Astrocyte (in vitro differentiated cells and primary cell): ENCODE measurements around the gene KIF26B. TPM values are rescaled to one million over a fixed set of nuclear protein-coding genes. Genes with fewer than 3 reads are reported as not detected.

Source experiments
- DNase-seq: peaks from one replicate; pipeline ENCODE4 v3.0.0-alpha.2; 2010; ENCODE audit warnings: low read depth
- FAIRE-seq: peaks from 2 replicates; lab custom pipeline; 2011; peaks lifted over from hg19 to GRCh38; lab: Jason Lieb, UNC
- H2AFZ ChIP-seq: 2 replicates; pipeline ENCODE4 v1.6.0; 2012; ENCODE audit warnings: low read depth, low read length, inconsistent platforms
- H3K27ac ChIP-seq: 2 replicates; pipeline ENCODE4 v1.5.1; 2011; ENCODE audit warnings: low read depth, low read length, inconsistent platforms
- H3K27me3 ChIP-seq: 2 replicates; pipeline ENCODE4 v1.6.0; 2011; ENCODE audit warnings: low read length, inconsistent platforms; ENCODE audit not compliant: insufficient read depth
- H3K36me3 ChIP-seq: 2 replicates; pipeline ENCODE4 v1.5.1; 2011; ENCODE audit warnings: low read length, inconsistent platforms; ENCODE audit not compliant: insufficient read depth
- H3K4me1 ChIP-seq: 2 replicates; pipeline ENCODE4 v1.5.1; 2011; ENCODE audit warnings: low read length, inconsistent platforms; ENCODE audit not compliant: insufficient read depth
- H3K4me2 ChIP-seq: 2 replicates; pipeline ENCODE4 v1.6.0; 2012; ENCODE audit warnings: low read length, inconsistent platforms
- H3K4me3 ChIP-seq: 2 replicates; pipeline ENCODE4 v1.5.1; 2011; ENCODE audit warnings: low read depth, mild to moderate bottlenecking, low read length, inconsistent platforms; ENCODE audit not compliant: insufficient read depth
- H3K79me2 ChIP-seq: 2 replicates; pipeline ENCODE4 v1.6.0; 2012; ENCODE audit warnings: mild to moderate bottlenecking, low read length, inconsistent platforms; ENCODE audit not compliant: insufficient read depth
- H3K9ac ChIP-seq: 2 replicates; pipeline ENCODE4 v1.6.0; 2012; ENCODE audit warnings: mild to moderate bottlenecking, low read length, inconsistent platforms
- H3K9me3 ChIP-seq: 2 replicates; pipeline ENCODE4 v1.5.1; 2012; ENCODE audit warnings: low read depth, mild to moderate bottlenecking, low read length, inconsistent platforms; ENCODE audit not compliant: insufficient read depth
- H4K20me1 ChIP-seq: 2 replicates; pipeline ENCODE4 v1.6.0; 2012; ENCODE audit warnings: low read length, inconsistent platforms; ENCODE audit not compliant: insufficient read depth
- H3K27ac Mint-ChIP-seq: one replicate; pipeline ENCODE4 v1.8.0; 2021; ENCODE audit warnings: mild to moderate bottlenecking, mixed read lengths; ENCODE audit not compliant: unreplicated experiment
- H3K27me3 Mint-ChIP-seq: one replicate; pipeline ENCODE4 v1.8.0; 2021; ENCODE audit warnings: low read depth, mixed read lengths; ENCODE audit not compliant: unreplicated experiment
- H3K36me3 Mint-ChIP-seq: one replicate; pipeline ENCODE4 v1.8.0; 2021; ENCODE audit warnings: low read depth, mixed read lengths; ENCODE audit not compliant: unreplicated experiment
- H3K4me1 Mint-ChIP-seq: one replicate; pipeline ENCODE4 v1.8.0; 2021; ENCODE audit warnings: low read depth, mixed read lengths; ENCODE audit not compliant: unreplicated experiment
- H3K4me3 Mint-ChIP-seq: one replicate; pipeline ENCODE4 v1.8.0; 2021; ENCODE audit warnings: mild to moderate bottlenecking, moderate library complexity, mixed read lengths; ENCODE audit not compliant: unreplicated experiment
- H3K9me3 Mint-ChIP-seq: one replicate; pipeline ENCODE4 v1.8.0; 2021; ENCODE audit warnings: mild to moderate bottlenecking, mixed read lengths; ENCODE audit not compliant: unreplicated experiment
- EZH2 ChIP-seq: IDR thresholded peaks from 2 replicates; pipeline ENCODE4 v1.6.1; 2012; ENCODE audit warnings: mild to moderate bottlenecking, low read length, inconsistent platforms; ENCODE audit not compliant: insufficient read depth
- total RNA-seq: library from RNA; stranded (reverse); gene quantifications from 2 replicates; pipeline ENCODE4 v1.2.1, GENCODE V29; 2021
- TF ChIP-seq, protein P1 (sequence below): IDR thresholded peaks from 2 replicates; pipeline ENCODE4 v1.5.1; 2011; ENCODE audit warnings: low read depth, mild to moderate bottlenecking, inconsistent platforms, low read length, moderate library complexity; ENCODE audit not compliant: insufficient read depth

Gene KIF26B
- total RNA-seq, 1 donor from 2014 or later: 6.8 TPM

DNA sequence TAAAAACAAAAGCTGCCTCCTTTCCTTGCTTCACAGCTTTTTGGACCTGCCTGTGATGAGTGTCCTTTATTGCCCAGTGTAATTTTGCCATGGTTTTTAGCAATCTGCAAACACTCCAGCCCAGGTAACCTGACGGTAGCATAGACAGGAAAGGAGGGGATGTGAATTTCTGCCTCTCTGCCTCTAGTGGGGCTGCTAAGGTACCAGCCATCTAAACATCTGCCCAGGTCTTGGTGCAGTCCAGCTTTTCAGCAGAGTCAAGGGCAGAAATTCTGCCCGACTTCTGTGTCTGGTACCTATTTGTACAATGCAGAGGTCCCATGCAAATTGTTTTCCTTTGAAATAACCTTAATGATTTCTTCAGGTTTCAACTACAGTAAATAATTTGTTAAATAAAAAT lies 371.4 kb downstream of the KIF26B start:
- peaks cover 4% of the 10 kb centered on the region for H3K27me3 Mint-ChIP-seq
- Histone ChIP-seq H3K4me2 (no peak overlapping the region), H3K79me2 (no peaks in the 10 kb centered on the region), H3K4me3 (no peak overlapping the region), H3K9me3 (no peaks in the 10 kb centered on the region), H3K4me1 (no peaks in the 10 kb centered on the region), H4K20me1 (no peaks in the 10 kb centered on the region), H3K36me3 (no peaks in the 10 kb centered on the region), H2AFZ (no peak overlapping the region), H3K27ac (no peak overlapping the region), H3K27me3 (no peaks in the 10 kb centered on the region), H3K9ac (no peak overlapping the region)
- no peak for TF ChIP-seq EZH2
- no peaks in the 10 kb centered on the region for H3K9me3 Mint-ChIP-seq
- no peak for DNase-seq
- H3K36me3 Mint-ChIP-seq: no peaks in the 10 kb centered on the region
- no peak for FAIRE-seq
- H3K4me1 Mint-ChIP-seq: peaks cover 2% of the 10 kb centered on the region
- no peak overlapping the region for H3K4me3 Mint-ChIP-seq
- no peak overlapping the region for H3K27ac Mint-ChIP-seq

DNA sequence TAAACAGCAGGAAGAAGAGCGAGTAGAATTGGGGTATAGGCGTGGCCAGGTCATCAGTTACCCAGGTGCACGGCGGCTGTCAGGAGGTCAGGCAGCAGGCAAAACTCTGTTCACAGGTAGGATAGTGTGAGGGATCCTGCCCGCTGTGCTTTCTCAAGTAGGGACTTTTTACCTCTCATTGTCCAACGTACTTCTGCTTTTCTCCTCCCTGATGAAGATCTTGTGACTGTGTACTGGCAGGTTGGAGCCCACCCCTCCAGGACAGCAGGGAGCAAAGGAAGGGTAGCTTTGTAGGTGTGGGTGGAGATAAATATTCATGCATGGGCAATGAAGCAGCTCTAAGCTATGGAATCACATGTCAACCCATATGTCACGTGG lies 373.5 kb downstream of the KIF26B start:
- FAIRE-seq (no peak), DNase-seq (no peak)
- Histone ChIP-seq H3K4me2 (no peak overlapping the region), H3K4me1 (no peaks in the 10 kb centered on the region), H3K9me3 (no peaks in the 10 kb centered on the region), H3K79me2 (no peaks in the 10 kb centered on the region), H3K9ac (no peak overlapping the region), H4K20me1 (no peaks in the 10 kb centered on the region), H3K27me3 (no peaks in the 10 kb centered on the region), H2AFZ (no peak overlapping the region), H3K27ac (no peak overlapping the region), H3K4me3 (no peak overlapping the region), H3K36me3 (no peaks in the 10 kb centered on the region)
- Mint-ChIP-seq H3K9me3 (no peaks in the 10 kb centered on the region), H3K4me3 (no peak overlapping the region), H3K27me3 (peaks cover 4% of the 10 kb centered on the region), H3K36me3 (no peaks in the 10 kb centered on the region), H3K27ac (no peak overlapping the region), H3K4me1 (peaks cover 2% of the 10 kb centered on the region)
- no peak for TF ChIP-seq EZH2

DNA sequence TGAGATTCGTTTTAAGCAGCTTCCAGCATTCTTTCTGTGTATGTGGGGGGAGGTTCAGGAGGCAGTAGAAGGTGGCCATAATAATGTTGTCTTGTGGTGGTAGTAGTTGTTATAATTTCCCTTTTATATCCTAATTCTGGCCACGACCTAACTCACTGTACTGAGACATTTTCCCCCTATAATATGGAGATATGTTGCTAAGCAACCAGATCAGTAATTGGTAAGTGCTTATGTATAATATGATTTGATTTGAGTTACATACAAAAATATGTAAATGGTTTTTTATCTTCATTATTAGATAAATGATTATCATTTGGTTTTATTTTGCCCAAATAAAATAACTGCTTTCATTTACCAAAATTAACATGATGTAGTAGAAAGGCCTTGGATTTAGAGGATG lies 376.2 kb downstream of the KIF26B start:
- H3K27me3 ChIP-seq: no peaks in the 10 kb centered on the region
- H3K9me3 ChIP-seq: no peaks in the 10 kb centered on the region
- H3K9ac ChIP-seq: no peak overlapping the region
- Mint-ChIP-seq H3K27me3 (peaks cover 4% of the 10 kb centered on the region), H3K27ac (no peak overlapping the region), H3K4me1 (peaks cover 2% of the 10 kb centered on the region), H3K9me3 (no peaks in the 10 kb centered on the region), H3K4me3 (no peak overlapping the region), H3K36me3 (no peaks in the 10 kb centered on the region)
- FAIRE-seq (no peak), DNase-seq (no peak)
- no peaks in the 10 kb centered on the region for H4K20me1 ChIP-seq
- H3K27ac ChIP-seq: no peak overlapping the region
- no peak overlapping the region for H2AFZ ChIP-seq
- no peak overlapping the region for H3K4me2 ChIP-seq
- no peaks in the 10 kb centered on the region for H3K4me1 ChIP-seq
- no peaks in the 10 kb centered on the region for H3K79me2 ChIP-seq
- H3K36me3 ChIP-seq: no peaks in the 10 kb centered on the region
- TF ChIP-seq, protein P1, sequence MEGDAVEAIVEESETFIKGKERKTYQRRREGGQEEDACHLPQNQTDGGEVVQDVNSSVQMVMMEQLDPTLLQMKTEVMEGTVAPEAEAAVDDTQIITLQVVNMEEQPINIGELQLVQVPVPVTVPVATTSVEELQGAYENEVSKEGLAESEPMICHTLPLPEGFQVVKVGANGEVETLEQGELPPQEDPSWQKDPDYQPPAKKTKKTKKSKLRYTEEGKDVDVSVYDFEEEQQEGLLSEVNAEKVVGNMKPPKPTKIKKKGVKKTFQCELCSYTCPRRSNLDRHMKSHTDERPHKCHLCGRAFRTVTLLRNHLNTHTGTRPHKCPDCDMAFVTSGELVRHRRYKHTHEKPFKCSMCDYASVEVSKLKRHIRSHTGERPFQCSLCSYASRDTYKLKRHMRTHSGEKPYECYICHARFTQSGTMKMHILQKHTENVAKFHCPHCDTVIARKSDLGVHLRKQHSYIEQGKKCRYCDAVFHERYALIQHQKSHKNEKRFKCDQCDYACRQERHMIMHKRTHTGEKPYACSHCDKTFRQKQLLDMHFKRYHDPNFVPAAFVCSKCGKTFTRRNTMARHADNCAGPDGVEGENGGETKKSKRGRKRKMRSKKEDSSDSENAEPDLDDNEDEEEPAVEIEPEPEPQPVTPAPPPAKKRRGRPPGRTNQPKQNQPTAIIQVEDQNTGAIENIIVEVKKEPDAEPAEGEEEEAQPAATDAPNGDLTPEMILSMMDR: no peak
- no peak for TF ChIP-seq EZH2
- no peak overlapping the region for H3K4me3 ChIP-seq

DNA sequence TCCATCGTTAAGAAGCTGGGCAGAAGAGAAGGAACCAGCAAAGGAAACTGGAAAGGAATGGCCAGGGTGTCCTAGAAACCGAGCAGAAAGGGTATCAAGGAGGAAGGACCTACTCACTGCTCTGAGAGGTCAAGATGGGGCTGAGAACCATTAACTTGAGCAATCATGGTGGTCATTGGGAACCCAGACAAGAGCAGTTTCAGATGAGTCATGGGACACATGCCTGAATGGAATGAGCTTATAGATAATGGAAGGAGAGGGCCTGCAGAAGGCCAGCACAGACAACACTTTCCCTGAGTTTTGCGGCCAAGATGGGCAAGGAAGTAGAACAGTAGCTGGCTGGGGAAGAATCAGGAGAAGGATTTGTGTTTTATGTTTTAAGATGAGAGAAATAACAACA lies 383.2 kb downstream of the KIF26B start:
- peak; percentile 68 for DNase-seq
- H3K4me1 Mint-ChIP-seq: peaks cover 4% of the 10 kb centered on the region
- no peaks in the 10 kb centered on the region for H3K27me3 ChIP-seq

More for the DNA sequence above, 383.2 kb downstream of the KIF26B start:
- Histone ChIP-seq H3K9ac (no peak overlapping the region), H2AFZ (no peak overlapping the region), H3K4me2 (no peak overlapping the region), H3K27ac (no peak overlapping the region), H3K4me3 (no peak overlapping the region), H4K20me1 (no peaks in the 10 kb centered on the region), H3K36me3 (no peaks in the 10 kb centered on the region), H3K9me3 (no peaks in the 10 kb centered on the region), H3K79me2 (no peaks in the 10 kb centered on the region), H3K4me1 (peaks cover 5% of the 10 kb centered on the region)
- H3K9me3 Mint-ChIP-seq: peaks cover 4% of the 10 kb centered on the region
- H3K27me3 Mint-ChIP-seq: peaks cover 6% of the 10 kb centered on the region
- H3K4me3 Mint-ChIP-seq: no peak overlapping the region
- no peak for FAIRE-seq
- H3K36me3 Mint-ChIP-seq: peaks cover 13% of the 10 kb centered on the region
- no peak overlapping the region for H3K27ac Mint-ChIP-seq
- TF ChIP-seq, protein P1: no peak
- TF ChIP-seq EZH2: no peak
